NB4 (cell line): Measurements from ENCODE around the gene HECTD4.

Experiments
- DNase-seq: peaks from one replicate; pipeline ENCODE4 v3.0.0; 2010; ENCODE audit warnings: low read depth
- H3K4me3 ChIP-seq: one replicate; pipeline ENCODE4 v1.5.1; 2011; ENCODE audit warnings: mild to moderate bottlenecking, low read depth, low read length, moderate library complexity
- CTCF ChIP-seq: IDR thresholded peaks from one replicate; pipeline ENCODE4 v1.5.1; 2012; ENCODE audit warnings: low read depth, low read length
- MYC ChIP-seq: IDR thresholded peaks from 2 replicates; pipeline ENCODE4 v1.6.1; 2011; ENCODE audit warnings: low read depth, low read length
- POLR2A ChIP-seq: IDR thresholded peaks from 2 replicates; pipeline ENCODE4 v1.6.1; 2011; ENCODE audit warnings: mild to moderate bottlenecking; ENCODE audit not compliant: insufficient read length; ENCODE audit errors: extremely low read depth
- TF ChIP-seq, protein P1 (sequence below): IDR thresholded peaks from 2 replicates; pipeline ENCODE4 v1.6.1; 2011; ENCODE audit warnings: low read depth, low read length

Gene HECTD4

GRCh38 chr12:112325157-112325556 is 57.1 kb downstream of the HECTD4 start:
- TF ChIP-seq, protein P1, sequence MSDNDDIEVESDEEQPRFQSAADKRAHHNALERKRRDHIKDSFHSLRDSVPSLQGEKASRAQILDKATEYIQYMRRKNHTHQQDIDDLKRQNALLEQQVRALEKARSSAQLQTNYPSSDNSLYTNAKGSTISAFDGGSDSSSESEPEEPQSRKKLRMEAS, result no peak
- TF ChIP-seq CTCF (no peak), MYC (no peak), POLR2A (no peak)
- DNase-seq, result no peak
- no peak overlapping the region for H3K4me3 ChIP-seq

DNA sequence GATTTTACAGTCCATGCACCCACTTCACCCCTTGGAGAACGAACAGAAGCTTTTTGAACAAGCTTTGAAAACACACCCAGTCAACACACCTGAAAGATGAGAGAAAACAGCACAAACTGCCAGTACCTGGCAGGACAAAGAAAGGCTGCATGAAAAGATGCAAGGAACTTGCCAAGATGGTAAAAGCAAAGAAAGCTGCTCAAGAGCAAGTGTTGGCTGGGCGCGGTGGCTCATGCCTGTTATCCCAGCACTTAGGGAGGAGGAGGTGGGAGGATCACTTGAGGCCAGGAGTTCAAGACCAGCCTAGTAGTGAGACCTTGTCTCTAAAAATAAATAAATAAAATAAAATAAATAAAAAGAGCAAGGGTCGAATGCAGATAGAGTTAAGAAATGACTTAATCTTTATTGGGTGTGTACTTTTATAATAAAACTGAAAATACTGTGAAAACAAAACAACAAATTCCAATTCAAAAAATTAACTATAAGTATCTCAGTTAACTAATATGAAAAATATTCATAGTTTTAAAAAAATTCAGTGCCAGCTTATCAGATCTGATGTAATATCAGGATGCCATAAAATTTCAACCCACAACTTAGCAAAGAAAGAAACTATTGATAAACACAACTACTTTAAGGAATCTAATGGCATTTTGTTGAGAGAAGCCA is 59.2 kb downstream of the HECTD4 start:
- no peak overlapping the region for H3K4me3 ChIP-seq
- TF ChIP-seq CTCF, result no peak
- TF ChIP-seq MYC, result no peak
- TF ChIP-seq, protein P1, result no peak
- no peak for TF ChIP-seq POLR2A
- DNase-seq, result no peak

GRCh38 chr12:112322441-112322840 is 59.8 kb downstream of the HECTD4 start:
- H3K4me3 ChIP-seq, result no peak overlapping the region
- DNase-seq, result no peak
- TF ChIP-seq, protein P1, result no peak
- no peak for TF ChIP-seq MYC

- no peak overlapping the region for H3K4me3 ChIP-seq
- no peak for DNase-seq
- TF ChIP-seq CTCF (no peak), POLR2A (no peak), MYC (no peak)
- TF ChIP-seq, protein P1, result no peak
Observed at GRCh38 chr12:112321245-112321644, 61.0 kb downstream of the HECTD4 start.

DNA sequence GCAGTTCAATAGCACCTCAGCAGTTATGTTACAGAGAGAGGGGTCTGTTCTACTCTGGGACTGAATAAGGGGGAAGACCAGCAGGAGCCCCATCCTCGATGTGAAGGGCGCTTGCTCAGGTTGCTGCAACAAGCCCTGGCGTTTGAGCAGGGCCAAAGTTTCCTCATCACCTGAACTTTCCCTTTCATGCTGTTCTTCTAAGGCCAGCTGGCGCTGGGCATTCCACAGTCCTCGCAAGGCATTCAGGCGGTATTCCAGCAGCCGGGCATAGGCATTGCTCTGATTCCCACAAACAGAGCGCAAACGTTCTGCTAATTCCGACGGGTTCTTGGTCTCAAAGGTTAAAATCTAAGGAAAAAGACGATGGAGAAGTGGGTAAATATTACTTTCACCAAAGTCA is 62.8 kb downstream of the HECTD4 start:
- TF ChIP-seq MYC (no peak), POLR2A (no peak), CTCF (no peak)
- TF ChIP-seq, protein P1, result no peak
- H3K4me3 ChIP-seq, result no peak overlapping the region
- DNase-seq, result no peak

- no peak overlapping the region for H3K4me3 ChIP-seq
- TF ChIP-seq POLR2A, result no peak
- no peak for TF ChIP-seq MYC
- TF ChIP-seq CTCF, result no peak
- TF ChIP-seq, protein P1, result no peak
- no peak for DNase-seq
Observed at GRCh38 chr12:112317481-112317880, 64.8 kb downstream of the HECTD4 start.
